Measurements from ENCODE around the gene ZFAND3.

ZFAND3 gene

DNA sequence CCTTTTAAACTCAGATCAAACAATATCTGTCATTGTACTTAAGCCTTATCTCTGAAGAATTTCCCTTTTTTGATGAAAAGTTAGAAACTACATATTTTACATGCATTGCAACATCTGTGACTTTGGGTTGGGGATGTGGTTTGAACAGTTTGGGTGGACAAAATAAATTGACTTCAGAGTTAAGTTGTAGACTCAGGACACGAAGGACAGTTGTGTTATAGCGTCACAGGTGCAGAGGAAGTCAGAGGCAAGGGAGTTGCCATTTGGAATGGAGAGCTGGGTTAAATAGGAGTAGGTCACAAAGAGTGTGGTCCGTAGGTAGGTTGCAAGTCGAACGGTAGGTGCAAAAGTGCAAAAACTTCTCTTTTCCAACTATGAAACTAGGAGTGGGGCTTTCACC is 46.0 kb downstream of the ZFAND3 start:
- no peaks in the 10 kb centered on the region for H3K27me3 ChIP-seq (ENCODE audit: insufficient read depth, low read depth, severe bottlenecking)

GRCh38 chr6:37866590-37867507 is 47.3 kb downstream of the ZFAND3 start:
- DNase-seq = no peak
- Histone ChIP-seq H3K36me3 (peaks cover 5% of the 10 kb centered on the region), H3K9me3 (ENCODE audit: severe bottlenecking) (no peaks in the 10 kb centered on the region), H3K4me3 (ENCODE audit: low read depth, low read length) (no peak overlapping the region), H3K27ac (no peak overlapping the region), H3K27me3 (ENCODE audit: insufficient read depth, low read depth, severe bottlenecking) (no peaks in the 10 kb centered on the region)
- TF ChIP-seq CTCF (IDR thresholded peaks at IDR 0.05; ENCODE audit: low read depth, low read length) = no peak

More for the DNA sequence above, 46.0 kb downstream of the ZFAND3 start:
- Histone ChIP-seq H3K27ac (no peak overlapping the region), H3K9me3 (ENCODE audit: severe bottlenecking) (no peaks in the 10 kb centered on the region), H3K36me3 (peaks cover 5% of the 10 kb centered on the region), H3K4me3 (ENCODE audit: low read depth, low read length) (no peak overlapping the region)
- TF ChIP-seq CTCF (IDR thresholded peaks at IDR 0.05; ENCODE audit: low read depth, low read length) = no peak
- no peak for DNase-seq

- Histone ChIP-seq H3K27me3 (ENCODE audit: insufficient read depth, low read depth, severe bottlenecking) (no peaks in the 10 kb centered on the region), H3K27ac (no peak overlapping the region), H3K4me3 (ENCODE audit: low read depth, low read length) (no peak overlapping the region), H3K9me3 (ENCODE audit: severe bottlenecking) (no peaks in the 10 kb centered on the region), H3K36me3 (peaks cover 4% of the 10 kb centered on the region)
- TF ChIP-seq CTCF (IDR thresholded peaks at IDR 0.05; ENCODE audit: low read depth, low read length) = no peak
- no peak for DNase-seq
Observed at GRCh38 chr6:37867756-37868446, 48.4 kb downstream of the ZFAND3 start.

DNA sequence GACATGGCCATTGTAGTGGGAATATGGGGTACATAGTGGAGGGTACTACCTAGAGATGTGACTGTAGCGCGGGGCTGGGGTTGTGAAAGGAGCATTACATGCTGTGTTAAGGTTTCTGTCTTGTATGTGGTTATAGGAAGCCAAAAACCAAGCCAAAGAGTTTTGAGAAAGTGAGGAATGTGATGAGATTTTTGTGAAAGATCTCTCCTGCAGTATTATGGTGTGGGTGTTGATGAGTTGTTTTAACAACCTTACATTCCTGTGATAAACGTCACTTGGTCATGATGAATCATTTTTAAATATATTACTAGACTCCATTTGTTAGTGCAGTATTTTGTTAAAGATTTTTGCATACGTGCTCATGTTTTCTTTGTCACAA is 48.9 kb downstream of the ZFAND3 start:
- no peaks in the 10 kb centered on the region for H3K9me3 ChIP-seq (ENCODE audit: severe bottlenecking)
- no peak overlapping the region for H3K4me3 ChIP-seq (ENCODE audit: low read depth, low read length)
- H3K27me3 ChIP-seq (ENCODE audit: insufficient read depth, low read depth, severe bottlenecking) = no peaks in the 10 kb centered on the region
- DNase-seq = no peak
- no peak for TF ChIP-seq CTCF (IDR thresholded peaks at IDR 0.05; ENCODE audit: low read depth, low read length)
- no peak overlapping the region for H3K27ac ChIP-seq
- H3K36me3 ChIP-seq = no peaks in the 10 kb centered on the region; the same call in 1 of the 2 replicates

DNA sequence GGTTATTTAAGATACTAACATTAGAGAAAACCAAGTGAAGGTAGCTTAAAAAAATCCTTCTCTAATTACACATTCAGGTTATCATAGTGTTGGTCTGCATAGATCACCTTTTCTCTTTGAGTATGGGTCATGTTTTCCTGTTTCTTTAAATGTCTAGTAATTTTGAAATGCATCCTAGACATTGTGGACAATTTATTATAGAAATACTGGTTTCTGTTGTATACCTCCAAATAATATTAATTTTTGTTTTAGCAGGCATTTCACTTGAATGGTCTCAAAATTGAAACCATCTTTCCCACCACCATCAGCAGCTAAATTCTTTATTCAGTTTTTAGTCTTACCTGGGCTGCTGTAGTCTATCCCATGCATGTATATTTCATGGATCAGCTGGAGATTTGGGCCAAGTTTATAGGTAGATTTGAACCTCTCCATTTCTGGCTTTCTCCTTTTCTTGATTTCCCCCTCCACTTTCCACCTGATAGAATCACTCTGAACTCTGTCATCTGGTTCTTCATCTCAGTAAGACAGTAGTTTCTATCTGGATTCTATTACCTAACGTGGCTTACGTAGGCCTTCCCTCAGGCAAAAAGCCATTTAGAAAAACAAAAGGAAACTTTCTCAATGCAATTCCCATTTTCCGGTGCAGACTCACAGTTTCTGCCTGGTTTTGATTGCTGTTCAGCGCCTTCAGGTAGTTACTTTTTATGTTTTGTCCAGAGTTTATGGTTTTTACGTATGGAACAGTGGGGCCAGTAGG is 52.3 kb downstream of the ZFAND3 start:
- Histone ChIP-seq H3K4me3 (ENCODE audit: low read depth, low read length) (no peak overlapping the region), H3K9me3 (ENCODE audit: severe bottlenecking) (no peaks in the 10 kb centered on the region), H3K36me3 (0 out of 2 replicates have a peak, but pooled peaks cover 2% of the 10 kb centered on the region), H3K27me3 (ENCODE audit: insufficient read depth, low read depth, severe bottlenecking) (no peaks in the 10 kb centered on the region), H3K27ac (no peak overlapping the region)
- TF ChIP-seq CTCF (IDR thresholded peaks at IDR 0.05; ENCODE audit: low read depth, low read length) = no peak
- no peak for DNase-seq

All from WERI-Rb-1 (cell line).